ENCODE results near the gene ANKLE2. TPM values are rescaled to one million over a fixed set of nuclear protein-coding genes. Genes with fewer than 3 reads are reported as not detected.

The ANKLE2 gene
- total RNA-seq, 1 experiment from 2014 or later: 104 TPM

- no peak for DNase-seq (ENCODE audit: low read depth)
These were observed 72.4 kb downstream of the ANKLE2 start for GRCh38 chr12:132689227-132689626.

GRCh38 chr12:132687211-132688164 lies 74.1 kb downstream of the ANKLE2 start, which contains the start of the genes POLE and PXMP2:
Gene POLE, minus strand, starts transcription at chr12:132687342. Its CDS starts 27 bp downstream, at chr12:132687315.
Gene PXMP2, plus strand, starts transcription at chr12:132687587. Its CDS starts 84 bp downstream, at chr12:132687671.
- peak; percentile 94 for DNase-seq (ENCODE audit: low read depth)

- peak; percentile 34 for DNase-seq (ENCODE audit: low read depth)
These were observed 74.8 kb downstream of the ANKLE2 start for GRCh38 chr12:132686825-132687210.

- no peak for DNase-seq (ENCODE audit: low read depth)
These were observed 76.2 kb downstream of the ANKLE2 start for GRCh38 chr12:132685400-132685799.

- no peak for DNase-seq (ENCODE audit: low read depth)
These were observed 84.1 kb downstream of the ANKLE2 start for GRCh38 chr12:132677492-132677891.

GRCh38 chr12:132675757-132676432 lies 85.7 kb downstream of the ANKLE2 start:
- no peak for DNase-seq (ENCODE audit: low read depth)

Other genes starting within 250 kb of the ANKLE2 start
- not detected in 2 replicates for gene LRCOL1, start 151.2 kb downstream of the ANKLE2 start, total RNA-seq (2014; rRNA removed; shearing (Covaris generic))
- gene P2RX2, start 143.1 kb downstream of the ANKLE2 start, total RNA-seq (2014; rRNA removed; shearing (Covaris generic)): not detected in 2 replicates
- gene POLE, start 74.5 kb downstream of the ANKLE2 start, total RNA-seq (2014; rRNA removed; shearing (Covaris generic)): 13.6 and 23.5 TPM in 2 replicates
- 34.0 and 41.8 TPM in 2 replicates for gene PXMP2, start 74.2 kb downstream of the ANKLE2 start, total RNA-seq (2014; rRNA removed; shearing (Covaris generic))
- gene PGAM5, start 51.0 kb downstream of the ANKLE2 start, total RNA-seq (2014; rRNA removed; shearing (Covaris generic)): 73.5 and 94.1 TPM in 2 replicates
- 64.1 and 89.3 TPM in 2 replicates for gene GOLGA3, start 67.0 kb upstream of the ANKLE2 start, total RNA-seq (2014; rRNA removed; shearing (Covaris generic))
- gene CHFR, start 125.8 kb upstream of the ANKLE2 start, total RNA-seq (2014; rRNA removed; shearing (Covaris generic)): 16.4 and 23.3 TPM in 2 replicates
- 2.5 TPM in 2 replicates for gene ZNF605, start 194.5 kb upstream of the ANKLE2 start, total RNA-seq (2014; rRNA removed; shearing (Covaris generic))
- 6.9 and 9.8 TPM in 2 replicates for gene ZNF26, start 224.5 kb upstream of the ANKLE2 start, total RNA-seq (2014; rRNA removed; shearing (Covaris generic))